HG02840 (cell line): ENCODE data around the gene FUT1.
"Not testable (repeated sequence)": the region's sequence is repeated elsewhere in the genome, so short reads cannot be mapped to it uniquely, and the experiment has no call there.

Experiments
- ATAC-seq: cut with Tn5 transposase; IDR thresholded peaks from one replicate; pipeline ENCODE4 v1.9.1; 2021; ENCODE audit warnings: mild to moderate bottlenecking, moderate library complexity, moderate number of reproducible peaks; ENCODE audit not compliant: unreplicated experiment, low FRiP score

Gene FUT1

DNA sequence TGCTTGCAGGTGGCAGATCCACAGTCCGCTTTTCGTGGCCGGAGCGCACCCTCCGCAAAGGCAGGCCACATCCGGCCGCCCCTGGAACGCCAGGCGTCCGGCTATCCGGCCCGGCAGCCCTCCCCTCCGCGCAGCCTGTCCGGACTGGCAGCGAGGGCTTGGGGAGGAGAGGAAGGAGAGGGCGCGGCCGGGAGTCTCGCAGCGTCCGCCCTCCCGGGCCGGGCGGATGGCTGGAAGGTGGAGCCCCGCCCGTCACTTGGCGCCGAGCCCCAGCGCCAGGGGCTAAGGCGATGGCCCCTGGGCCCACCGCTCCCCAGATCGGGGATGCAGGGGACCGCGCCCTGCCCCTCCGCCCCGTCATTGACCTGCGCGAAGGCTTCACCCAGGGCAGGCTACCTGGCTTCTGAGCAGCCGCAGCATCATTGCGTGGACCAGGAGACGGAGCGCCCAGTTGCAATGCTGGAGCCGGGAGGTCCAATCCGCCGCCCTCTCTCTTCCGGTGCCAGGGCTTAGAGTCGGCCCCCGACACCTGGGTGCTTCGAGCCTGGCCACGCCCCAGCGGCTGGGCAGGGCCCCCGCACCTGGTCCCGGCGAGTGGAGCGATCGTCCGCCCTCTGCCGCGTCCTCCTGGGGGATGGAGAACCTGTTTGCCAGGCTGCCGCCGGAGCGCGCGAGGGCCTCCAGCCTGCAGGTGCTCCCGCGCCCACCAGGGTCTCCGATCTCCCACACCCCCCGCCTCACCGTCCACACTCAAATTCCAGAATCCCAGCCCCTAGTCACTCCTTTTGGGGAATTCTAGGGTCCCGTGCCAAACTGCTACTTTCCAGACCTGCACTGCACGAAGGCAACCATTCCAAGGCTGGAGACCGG, at the start of gene FUT1:
TSS of gene FUT1 (minus strand) at position 146 of the 870 bp plus-strand sequence. CDS start 1,360 bp downstream, outside the sequence.
- no peak for ATAC-seq

DNA sequence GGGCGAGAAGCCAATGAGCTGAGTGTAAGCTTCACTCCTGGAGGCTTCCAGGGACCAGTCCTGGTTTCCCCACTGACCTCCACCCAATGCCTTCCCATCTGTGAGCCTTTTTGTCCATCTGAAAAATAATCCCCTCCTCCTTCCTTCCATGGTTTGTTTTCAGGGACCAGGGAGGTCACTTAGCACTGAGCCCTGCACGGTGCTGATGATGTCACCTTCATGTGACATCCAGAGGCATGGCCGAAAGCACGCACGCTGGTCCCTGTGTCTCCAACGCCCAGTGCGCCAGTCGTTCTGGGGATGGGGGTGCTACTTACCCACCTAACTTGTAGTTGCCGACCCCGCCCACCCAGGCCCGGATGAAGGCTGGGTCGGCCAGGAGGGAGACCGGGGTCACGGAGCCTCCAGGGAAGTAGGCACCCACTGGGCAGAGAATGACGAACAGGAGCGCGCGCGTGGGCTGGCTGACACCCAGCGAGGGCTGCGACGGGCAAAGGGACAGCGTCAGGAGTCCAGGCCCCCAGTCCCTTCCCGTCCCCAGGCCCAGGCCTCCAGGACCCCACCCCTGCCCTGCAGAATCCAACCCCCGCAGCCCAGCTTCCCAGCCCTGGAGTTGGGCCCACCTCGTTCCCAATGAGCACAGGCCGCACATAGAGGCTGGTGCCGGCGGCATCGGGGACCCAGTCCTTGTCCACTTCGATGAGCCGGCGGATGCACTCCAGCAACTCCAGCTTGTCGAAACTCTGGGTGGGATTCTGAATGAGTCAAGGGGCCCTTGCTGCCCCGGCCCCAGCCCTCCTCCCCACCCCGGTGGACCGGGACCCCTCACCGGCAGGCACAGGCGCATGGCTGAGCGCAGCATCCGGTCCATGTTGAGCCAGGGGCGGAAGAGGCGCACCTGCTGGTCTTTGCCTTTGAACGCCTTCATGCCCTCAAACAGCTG, 47.2 kb upstream of the FUT1 start:
- no peak for ATAC-seq

DNA sequence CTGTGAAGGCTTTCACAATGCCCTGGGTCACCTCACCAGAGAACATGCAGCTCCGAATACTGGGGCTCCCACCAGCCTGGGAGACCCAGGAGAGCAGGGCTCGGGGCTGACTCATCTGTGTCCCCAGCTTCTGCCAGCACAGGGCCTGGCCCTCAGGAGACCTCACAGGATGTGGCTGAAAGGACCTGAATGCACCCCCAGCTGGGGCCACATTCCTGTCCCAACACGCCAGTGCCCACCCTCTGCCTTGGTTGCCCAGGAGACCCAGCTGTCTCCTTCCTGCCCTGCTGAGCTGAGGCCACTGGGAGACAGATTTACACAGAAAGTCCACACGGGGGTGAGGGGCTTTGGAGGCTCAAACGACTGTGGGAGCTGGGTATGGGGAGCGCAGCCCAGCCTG, 46.5 kb upstream of the FUT1 start:
- no peak for ATAC-seq

DNA sequence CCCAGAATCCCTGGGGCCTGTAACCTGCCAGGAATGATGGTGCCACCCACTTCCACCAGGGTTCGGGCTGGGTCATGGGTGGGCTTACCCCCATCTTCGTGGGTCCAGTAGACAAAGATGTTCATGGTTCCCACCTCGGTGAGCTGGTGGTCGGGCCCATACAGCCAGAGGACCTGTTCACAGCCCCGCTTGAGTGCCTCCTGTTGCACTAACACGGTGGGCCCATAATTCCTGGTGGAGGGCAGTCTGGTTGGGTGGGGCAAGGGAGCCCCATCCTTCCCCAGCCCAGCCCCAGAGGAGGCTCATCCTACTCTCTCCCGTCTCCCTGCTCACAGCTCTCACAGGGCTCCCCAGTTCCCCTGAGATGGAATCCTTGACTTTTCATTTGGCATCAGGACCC, 44.7 kb upstream of the FUT1 start:
- ATAC-seq: no peak

DNA sequence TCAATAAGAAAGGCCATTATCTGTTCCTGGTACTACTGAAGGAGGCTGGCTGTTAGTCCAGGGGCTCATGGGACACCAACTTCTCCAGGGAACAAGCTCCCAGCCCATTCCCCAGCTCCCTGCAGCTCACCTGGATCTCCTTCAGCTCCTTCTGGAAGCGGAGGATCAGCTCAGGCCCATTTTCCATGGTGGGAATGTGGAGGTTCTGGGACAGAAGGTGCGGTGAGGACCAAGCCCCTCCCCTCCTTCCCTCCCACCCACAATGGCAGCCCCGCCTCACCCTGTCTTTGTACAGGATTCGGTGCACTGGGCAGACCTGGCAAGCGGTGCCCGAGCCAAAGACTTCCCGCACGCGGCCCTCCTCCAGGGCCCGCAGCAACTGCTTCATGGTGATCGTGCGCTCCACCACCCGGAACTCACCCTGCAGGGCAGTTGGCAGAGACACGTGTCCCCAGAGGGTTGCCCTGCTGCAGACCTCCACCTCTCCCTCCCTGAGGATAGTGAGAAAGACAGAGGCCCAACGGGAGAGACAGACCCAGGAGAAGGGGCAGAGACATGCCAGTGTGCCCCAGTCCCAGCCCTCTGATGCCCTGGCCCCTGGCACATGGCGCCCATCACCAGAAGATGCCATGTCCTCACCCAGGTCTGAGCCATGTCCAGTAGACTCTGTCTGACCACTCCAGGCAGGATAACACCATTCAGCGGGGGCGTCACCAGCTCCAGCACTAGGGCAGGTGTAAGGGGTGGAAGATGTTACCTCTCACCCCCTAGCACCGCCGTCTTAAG, 44.0 kb upstream of the FUT1 start:
- no peak for ATAC-seq

DNA sequence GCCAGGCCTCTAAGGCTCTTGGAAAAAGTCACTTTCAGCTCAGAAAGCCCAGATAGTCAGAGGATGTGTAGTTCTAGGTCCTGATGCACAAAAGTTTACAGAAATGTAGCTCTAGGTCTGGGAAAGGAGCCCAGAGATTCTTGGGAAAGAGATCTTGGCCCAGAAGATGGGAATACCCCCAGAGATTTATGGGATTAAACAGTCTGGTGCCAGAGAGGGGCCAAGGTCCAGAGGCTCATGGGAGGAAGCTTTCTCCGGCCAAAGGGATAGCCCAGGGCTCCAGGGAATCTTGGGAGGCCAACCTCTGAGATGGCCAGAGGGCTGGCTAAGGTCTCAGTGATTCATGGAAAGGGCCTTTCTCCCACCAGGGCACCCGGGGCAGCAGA, 43.2 kb upstream of the FUT1 start:
- ATAC-seq: no peak

DNA sequence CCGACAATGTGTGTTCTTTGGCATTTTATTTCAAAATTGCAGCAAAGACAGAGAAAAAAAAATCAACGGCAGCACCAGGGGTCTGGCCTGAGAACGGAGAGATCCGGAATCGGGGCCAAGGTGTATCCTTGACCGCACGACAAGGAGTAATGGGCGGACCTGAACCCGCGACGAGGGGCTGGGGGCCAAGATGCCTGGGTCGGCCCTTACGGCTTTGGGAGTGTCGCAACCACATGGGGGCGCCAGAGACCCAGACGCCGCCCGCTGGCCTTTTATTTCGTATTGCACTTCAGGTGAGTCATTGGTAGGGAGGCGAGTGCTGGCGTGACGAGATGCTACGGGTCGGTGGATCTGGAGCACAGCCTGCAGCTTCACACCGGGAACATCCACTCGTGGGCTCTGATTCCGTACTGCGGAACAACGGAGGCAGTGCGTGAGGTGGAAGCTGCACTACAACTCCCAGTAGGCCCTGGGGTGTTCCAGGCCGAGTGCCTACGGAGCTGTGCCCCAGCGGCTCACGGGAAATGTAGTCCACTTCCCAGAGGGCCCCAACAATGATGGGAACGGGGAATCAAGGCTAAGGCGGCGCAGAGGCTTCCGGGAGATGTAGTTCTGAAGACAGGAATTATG, 42.7 kb upstream of the FUT1 start:
- ATAC-seq: peak; percentile 78

DNA sequence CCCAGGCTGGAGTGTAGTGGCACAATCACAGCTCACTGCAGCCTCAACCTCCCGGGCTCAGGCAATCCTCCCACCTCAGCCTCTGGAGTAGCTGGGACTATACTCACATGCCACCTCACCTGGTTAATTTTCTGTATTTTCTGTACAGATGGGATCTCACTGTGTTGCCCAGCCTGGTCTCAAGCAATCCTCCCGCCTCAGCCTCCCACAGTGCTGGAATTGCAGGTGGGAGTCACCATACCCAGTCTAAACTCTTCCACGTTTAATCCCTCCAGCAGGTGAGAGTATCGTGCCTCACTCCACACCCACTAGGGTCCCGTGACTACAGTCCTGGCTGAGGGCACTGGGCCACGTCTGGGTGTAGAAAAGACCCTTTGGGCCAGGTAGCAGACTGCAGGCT, 41.9 kb upstream of the FUT1 start:
- no peak for ATAC-seq

DNA sequence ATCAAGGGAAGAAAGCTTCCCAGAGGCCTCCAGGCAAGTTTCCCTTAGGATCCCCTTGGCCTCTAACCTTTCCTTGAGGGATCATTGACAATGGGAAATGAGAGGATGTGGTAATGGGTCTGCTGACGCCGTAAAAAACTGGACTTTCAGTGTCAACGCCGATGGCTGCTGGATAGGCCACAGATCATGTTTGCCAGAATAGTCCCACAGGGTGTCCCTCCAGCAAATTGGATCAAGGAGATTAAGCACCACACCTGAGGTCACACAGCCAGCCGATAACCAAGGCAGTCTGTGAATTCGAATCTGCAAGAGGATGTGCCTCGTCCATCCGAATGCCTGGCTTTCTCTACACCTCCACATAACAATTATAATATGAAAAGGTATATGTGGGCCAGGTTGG, 40.8 kb upstream of the FUT1 start:
- ATAC-seq: no peak

DNA sequence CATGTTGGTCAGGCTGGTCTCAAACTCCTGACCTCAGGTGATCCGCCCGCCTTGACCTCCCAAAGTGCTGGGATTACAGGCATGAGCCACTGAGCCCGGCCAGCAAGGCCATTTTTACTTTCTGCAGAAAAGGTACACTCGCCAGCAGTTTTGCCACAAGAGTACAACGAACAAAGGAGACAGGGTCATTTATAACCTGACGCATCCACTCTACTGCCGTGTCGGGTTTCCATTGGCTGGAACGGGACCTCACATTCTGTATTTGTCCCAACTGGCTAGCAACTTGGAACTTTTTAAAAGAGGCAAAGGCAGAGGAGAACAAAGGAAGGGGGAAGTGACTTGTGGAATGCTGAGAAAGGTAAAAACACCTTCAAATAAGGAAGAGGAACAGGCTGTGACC, 34.9 kb upstream of the FUT1 start:
- ATAC-seq: not testable (repeated sequence)

DNA sequence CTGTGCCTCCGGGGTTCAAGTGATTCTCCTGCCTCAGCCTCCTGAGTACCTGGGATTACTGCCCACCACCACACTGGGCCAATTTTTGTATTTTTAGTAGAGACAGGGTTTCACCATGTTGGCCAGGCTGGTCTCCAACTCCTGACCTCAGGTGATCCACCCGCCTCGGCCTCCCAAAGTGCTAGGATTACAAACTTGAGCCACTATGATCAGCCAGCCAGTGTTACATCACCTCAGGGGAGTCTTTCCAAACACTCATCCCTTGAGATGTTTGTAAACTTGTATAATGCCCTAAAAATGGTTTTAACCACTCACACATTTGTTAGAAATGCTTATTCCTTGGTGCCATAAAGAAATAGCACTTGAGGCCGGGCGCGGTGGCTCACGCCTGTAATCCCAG, 34.0 kb upstream of the FUT1 start:
- not testable (repeated sequence) for ATAC-seq

DNA sequence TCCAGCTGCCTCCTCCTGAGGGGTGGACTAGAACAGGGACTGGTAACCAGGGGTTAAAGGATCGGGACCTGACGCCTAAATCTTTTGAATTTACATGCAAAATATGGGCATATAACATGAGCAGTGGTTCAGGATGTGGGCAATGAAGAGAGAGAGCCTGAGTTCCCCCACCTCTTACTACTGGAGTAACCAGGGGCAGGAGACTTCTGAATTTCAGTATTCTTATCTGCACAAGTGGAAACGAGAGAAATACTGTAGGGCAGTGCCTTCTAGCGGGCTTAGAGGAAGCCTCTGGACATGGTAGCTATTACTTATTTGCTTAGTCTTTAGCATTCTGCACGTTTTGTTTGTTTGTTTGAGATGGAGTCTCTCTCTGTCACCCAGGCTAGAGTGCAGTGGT, 32.1 kb upstream of the FUT1 start:
- ATAC-seq: no peak

DNA sequence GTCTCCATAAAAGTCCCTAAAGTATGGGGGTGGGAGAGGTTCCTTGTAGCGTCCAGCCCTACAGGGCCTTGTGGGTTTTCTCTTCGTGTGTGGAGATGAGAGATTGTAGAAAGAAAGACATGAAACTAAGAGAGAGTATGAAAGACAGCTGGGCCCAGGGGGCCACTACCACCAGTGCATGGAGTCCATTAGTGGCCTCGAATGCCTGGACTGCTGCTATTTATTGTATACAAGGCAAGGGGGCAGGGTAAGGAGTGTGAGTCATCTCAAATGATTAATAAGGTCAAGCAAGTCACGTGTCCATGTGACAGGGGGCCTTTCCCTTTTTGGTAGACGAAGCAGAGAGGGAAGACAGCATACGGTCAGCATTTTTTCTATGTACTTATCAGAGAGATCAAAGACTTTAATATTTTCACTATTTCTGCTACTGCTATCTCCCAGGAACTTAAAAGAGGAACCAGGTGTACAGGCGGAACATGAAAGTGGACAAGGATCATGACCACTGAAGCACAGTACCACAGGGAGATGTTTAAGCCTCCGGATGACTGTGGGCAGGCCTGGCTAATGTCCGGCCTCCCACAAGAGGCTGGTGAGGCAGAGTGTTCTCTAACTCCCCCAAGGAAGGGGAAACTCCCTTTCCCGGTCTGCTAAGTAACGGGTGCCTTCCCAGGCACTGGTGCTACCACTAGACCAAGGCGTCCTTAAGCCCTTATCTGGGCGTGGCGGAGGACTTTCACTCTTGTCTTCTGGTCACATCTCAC, 28.4 kb upstream of the FUT1 start:
- ATAC-seq: no peak

DNA sequence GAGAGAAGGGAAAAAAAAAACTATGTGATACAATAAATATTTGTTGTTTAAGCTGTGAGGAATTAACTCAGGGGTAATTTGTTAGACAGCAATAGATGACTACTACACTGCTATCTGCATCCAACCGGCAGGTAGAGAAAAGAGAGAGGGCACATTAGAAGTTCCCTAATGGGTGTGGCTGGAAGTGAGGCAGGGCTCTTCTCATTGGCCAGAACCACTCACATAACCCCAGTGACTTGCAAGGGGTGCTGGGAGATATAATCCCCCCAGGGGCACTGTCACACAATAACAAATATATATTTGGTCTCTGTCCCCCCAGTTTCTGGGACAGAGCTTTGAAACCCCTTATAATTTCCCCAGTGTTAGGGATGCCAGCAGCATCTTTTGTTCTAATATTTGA, 27.2 kb upstream of the FUT1 start:
- no peak for ATAC-seq

DNA sequence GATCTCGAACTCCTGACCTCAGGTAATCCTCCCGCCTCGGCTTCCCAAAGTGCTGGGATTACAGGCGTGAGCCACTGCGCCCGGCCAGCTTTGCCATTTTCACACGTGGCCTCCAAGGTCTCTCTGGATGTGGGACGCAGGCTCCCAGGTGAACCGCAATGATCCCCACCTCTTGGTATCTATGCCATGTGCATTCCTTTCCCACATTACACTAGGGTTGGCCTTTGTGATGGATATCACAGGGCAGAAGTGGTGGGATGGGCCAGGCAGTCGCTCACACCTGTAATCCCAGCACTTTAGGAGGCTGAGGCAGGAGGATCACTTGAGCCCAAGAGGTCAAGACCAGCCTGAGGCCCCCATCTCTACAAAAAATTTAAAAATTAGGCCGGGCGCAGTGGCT, 25.3 kb upstream of the FUT1 start:
- no peak for ATAC-seq

DNA sequence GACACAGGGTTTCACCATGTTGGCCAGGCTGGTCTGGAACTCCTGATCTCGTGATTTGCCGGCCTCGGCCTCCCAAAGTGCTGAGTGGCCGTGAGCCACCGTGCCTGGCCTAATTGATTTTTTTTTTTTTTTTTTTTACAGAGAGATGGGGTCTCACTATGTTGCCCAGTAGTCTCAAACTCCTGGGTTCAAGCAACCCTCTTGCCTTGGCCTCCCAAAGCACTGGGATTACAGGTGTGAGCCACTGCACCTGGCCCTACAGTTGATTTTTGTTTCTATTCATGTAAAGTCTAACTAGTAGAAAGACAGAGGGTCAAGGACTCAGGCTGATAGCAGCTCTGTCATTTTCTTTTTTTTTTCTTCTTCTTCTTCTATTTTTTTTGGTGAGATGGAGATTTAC, 24.7 kb upstream of the FUT1 start:
- ATAC-seq: no peak

DNA sequence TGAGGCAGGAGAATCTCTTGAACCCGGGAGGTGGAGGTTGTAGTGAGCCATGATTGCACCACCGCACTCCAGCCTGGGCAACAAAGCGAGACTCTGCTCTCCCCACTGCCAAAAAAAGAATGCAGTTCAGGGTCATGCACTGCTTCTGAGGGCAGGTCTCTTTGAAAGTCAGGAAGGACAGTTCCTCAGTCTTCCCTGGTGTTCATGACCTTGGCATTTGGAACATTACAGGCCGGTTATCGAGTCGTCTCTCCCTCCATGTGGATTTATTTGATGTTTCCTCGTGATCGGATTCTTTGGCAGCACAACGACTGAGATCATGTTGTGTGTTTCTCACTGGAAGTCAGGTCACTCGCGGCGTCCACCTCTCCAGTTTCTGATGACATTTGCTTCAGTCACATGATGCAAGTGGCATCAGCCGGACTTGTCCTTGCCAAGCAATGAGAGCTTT, 20.1 kb upstream of the FUT1 start:
- no peak for ATAC-seq

DNA sequence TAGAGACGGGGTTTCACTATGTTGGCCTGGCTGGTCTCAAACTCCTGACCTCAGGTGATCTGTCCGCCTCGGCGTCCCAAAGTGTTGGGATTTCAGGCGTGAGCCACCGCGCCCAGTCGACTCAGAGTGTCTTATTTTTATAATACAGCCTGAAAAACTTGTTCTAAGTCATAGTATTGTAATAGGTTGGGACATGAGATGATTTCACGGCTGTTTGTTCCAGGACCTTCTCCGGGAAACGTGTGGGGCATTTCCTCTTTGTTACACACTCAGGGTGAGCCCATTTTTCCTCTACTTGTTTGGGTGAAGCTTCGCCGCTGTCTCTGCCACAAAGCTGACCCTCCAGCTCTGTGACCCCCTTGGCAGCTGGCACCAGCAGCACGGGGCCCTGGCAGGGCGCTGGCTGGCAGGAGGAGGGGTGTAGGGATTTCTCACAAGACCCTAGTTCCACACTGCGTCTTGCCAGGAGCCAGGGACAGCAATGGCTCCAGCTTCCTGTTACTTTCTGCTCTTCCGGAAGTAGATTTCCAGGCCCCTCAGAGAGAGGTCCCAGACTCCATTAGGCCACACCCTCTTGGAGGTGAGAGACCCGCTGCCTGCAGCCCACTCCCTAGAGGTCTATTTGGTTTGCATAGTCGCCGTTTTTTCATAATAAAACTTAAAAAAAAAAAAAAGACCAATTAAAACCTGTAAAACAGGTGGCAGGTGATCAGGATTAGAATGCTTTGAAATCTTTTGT, 18.5 kb upstream of the FUT1 start:
- ATAC-seq: no peak

DNA sequence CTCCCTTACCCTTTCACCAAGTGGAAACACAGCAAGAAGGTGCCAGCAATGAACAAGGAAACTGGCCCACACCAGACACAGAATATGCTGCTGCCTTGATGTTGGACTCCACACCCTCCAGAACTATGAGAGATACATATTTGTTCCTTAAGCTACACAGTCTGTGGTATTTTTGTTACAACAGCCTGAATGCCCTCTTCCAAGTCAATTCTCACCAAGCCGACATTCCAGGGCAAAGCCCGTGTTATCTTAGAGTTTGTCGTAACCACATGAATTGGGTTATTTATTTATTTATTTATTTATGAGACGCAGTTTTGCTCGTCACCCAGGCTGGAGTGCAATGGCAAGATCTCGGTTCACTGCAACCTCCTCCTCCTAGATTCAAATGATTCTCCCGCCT, 17.8 kb upstream of the FUT1 start:
- ATAC-seq: no peak
